Osteoblast (primary cell): ENCODE data around the gene CCDC13. TPM values are rescaled to one million over a fixed set of nuclear protein-coding genes. Genes with fewer than 3 reads are reported as not detected.
A peak's percentile ranks its signal among the peaks of the same experiment; 100 is the strongest.

ENCODE experiments used
- DNase-seq: peaks from one replicate; pipeline ENCODE4 v3.0.0; 2011; ENCODE audit warnings: low spot score, mixed read lengths; ENCODE audit not compliant: insufficient read length; ENCODE audit errors: missing footprints
- H2AFZ ChIP-seq: 2 replicates; pipeline ENCODE4 v1.6.0; 2011; ENCODE audit warnings: mild to moderate bottlenecking, low read length
- H3K27ac ChIP-seq: 2 replicates; pipeline ENCODE4 v1.5.1; 2011; ENCODE audit warnings: mild to moderate bottlenecking, low read depth, low read length, moderate library complexity
- H3K27me3 ChIP-seq: 2 replicates; pipeline ENCODE4 v1.6.0; 2012; ENCODE audit warnings: mild to moderate bottlenecking, control low read depth, inconsistent platforms, low read length, moderate library complexity; ENCODE audit not compliant: insufficient read depth
- H3K36me3 ChIP-seq: 2 replicates; pipeline ENCODE4 v1.5.1; 2011; ENCODE audit warnings: mild to moderate bottlenecking, low read length, control low read depth, moderate library complexity; ENCODE audit not compliant: insufficient read depth
- H3K4me1 ChIP-seq: 2 replicates; pipeline ENCODE4 v1.5.1; 2011; ENCODE audit warnings: mild to moderate bottlenecking, low read length, control low read depth, moderate library complexity; ENCODE audit not compliant: insufficient read depth
- H3K4me2 ChIP-seq: 2 replicates; pipeline ENCODE4 v1.6.0; 2011; ENCODE audit warnings: mild to moderate bottlenecking, low read length; ENCODE audit not compliant: insufficient read depth
- H3K4me3 ChIP-seq: fragments of 200-600 bp; sonication (generic); 3 replicates; pipeline ENCODE4 v1.5.1; 2012; ENCODE audit warnings: mild to moderate bottlenecking, low read length, inconsistent platforms; ENCODE audit not compliant: insufficient read depth
- H3K79me2 ChIP-seq: 2 replicates; pipeline ENCODE4 v1.6.0; 2012; ENCODE audit warnings: mild to moderate bottlenecking, low read length, control low read depth, inconsistent platforms; ENCODE audit not compliant: insufficient read depth
- H3K9me3 ChIP-seq: 2 replicates; pipeline ENCODE4 v1.5.1; 2011; ENCODE audit warnings: low read depth, low read length, control low read depth
- H4K20me1 ChIP-seq: 2 replicates; pipeline ENCODE4 v1.6.0; 2012; ENCODE audit warnings: mild to moderate bottlenecking, low read length, control low read depth; ENCODE audit not compliant: insufficient read depth
- CTCF ChIP-seq: IDR thresholded peaks from 2 replicates; pipeline ENCODE4 v1.5.1; 2011; ENCODE audit warnings: mild to moderate bottlenecking, low read depth, low read length, moderate library complexity; ENCODE audit errors: extremely low read depth
- total RNA-seq: library from RNA; depleted of rRNA; stranded (reverse); fragments of >200 nt; gene quantifications from 2 replicates; pipeline ENCODE4 v1.2.3, GENCODE V29; 2012

Gene CCDC13
- total RNA-seq, 1 donor = 0.72 TPM

- Histone ChIP-seq H4K20me1 (no peaks in the 10 kb centered on the region), H3K4me1 (no peaks in the 10 kb centered on the region), H3K27ac (no peak overlapping the region), H3K9me3 (no peaks in the 10 kb centered on the region), H3K4me2 (no peak overlapping the region), H3K27me3 (no peaks in the 10 kb centered on the region), H2AFZ (no peak overlapping the region), H3K36me3 (no peaks in the 10 kb centered on the region), H3K79me2 (no peaks in the 10 kb centered on the region), H3K4me3 (no peak overlapping the region)
- DNase-seq = no peak
- no peak for TF ChIP-seq CTCF
These were observed 21.4 kb downstream of the CCDC13 start for GRCh38 chr3:42751609-42752008.

GRCh38 chr3:42750834-42751233, 22.2 kb downstream of the CCDC13 start:
- no peaks in the 10 kb centered on the region for H3K4me1 ChIP-seq
- H3K4me3 ChIP-seq = no peak overlapping the region
- H4K20me1 ChIP-seq = no peaks in the 10 kb centered on the region
- no peaks in the 10 kb centered on the region for H3K36me3 ChIP-seq
- no peak overlapping the region for H2AFZ ChIP-seq
- no peak for DNase-seq
- no peak overlapping the region for H3K27ac ChIP-seq
- H3K9me3 ChIP-seq = no peaks in the 10 kb centered on the region
- no peaks in the 10 kb centered on the region for H3K27me3 ChIP-seq
- H3K4me2 ChIP-seq = no peak overlapping the region
- no peak for TF ChIP-seq CTCF
- H3K79me2 ChIP-seq = no peaks in the 10 kb centered on the region

- no peak overlapping the region for H3K4me3 ChIP-seq
- H4K20me1 ChIP-seq = no peaks in the 10 kb centered on the region
- H2AFZ ChIP-seq = no peak overlapping the region
- H3K4me2 ChIP-seq = no peak overlapping the region
- no peaks in the 10 kb centered on the region for H3K27me3 ChIP-seq
- H3K27ac ChIP-seq = no peak overlapping the region
- no peaks in the 10 kb centered on the region for H3K4me1 ChIP-seq
- no peaks in the 10 kb centered on the region for H3K9me3 ChIP-seq
- DNase-seq = no peak
- no peaks in the 10 kb centered on the region for H3K79me2 ChIP-seq
- TF ChIP-seq CTCF = peak; percentile 65
- no peaks in the 10 kb centered on the region for H3K36me3 ChIP-seq
These were observed 23.3 kb downstream of the CCDC13 start for GRCh38 chr3:42749753-42750231.

GRCh38 chr3:42749025-42749752, 23.9 kb downstream of the CCDC13 start:
- Histone ChIP-seq H2AFZ (no peak overlapping the region), H3K27ac (no peak overlapping the region), H3K4me2 (no peak overlapping the region), H4K20me1 (no peaks in the 10 kb centered on the region), H3K9me3 (no peaks in the 10 kb centered on the region), H3K4me3 (no peak overlapping the region), H3K36me3 (no peaks in the 10 kb centered on the region), H3K27me3 (no peaks in the 10 kb centered on the region), H3K4me1 (no peaks in the 10 kb centered on the region), H3K79me2 (no peaks in the 10 kb centered on the region)
- TF ChIP-seq CTCF = no peak
- DNase-seq = no peak
